Activated T-cell treated with anti-CD3 and anti-CD28 coated beads for 4 hours (primary cell): Measurements from ENCODE around the gene CRABP1.

ENCODE experiments used
- DNase-seq: peaks from one replicate; pipeline ENCODE4 v3.0.0-alpha.2; 2020

CRABP1 gene

GRCh38 chr15:78384651-78385050 is 44.5 kb downstream of the CRABP1 start:
- DNase-seq, result no peak

GRCh38 chr15:78387246-78388037 is 47.3 kb downstream of the CRABP1 start:
- DNase-seq, result no peak

DNA sequence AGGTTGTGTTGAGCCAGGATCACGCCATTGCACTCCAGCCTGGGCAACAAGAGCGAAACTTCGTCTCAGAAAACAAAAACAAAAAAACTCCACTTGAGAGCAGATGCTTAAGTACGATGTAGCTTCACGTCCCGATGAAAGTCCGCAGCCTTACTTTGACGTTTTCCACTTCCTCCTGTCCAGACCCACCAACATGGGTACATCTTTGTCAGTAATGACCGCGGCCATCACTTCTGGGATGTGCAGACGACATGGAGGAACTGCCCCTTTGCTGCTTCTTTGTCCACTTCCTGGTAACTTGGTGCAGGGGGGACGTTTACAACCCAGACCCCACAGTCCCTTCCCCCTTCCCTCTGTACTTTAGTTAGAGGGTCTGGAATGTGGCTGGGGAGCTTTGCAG is 48.7 kb downstream of the CRABP1 start:
- no peak for DNase-seq

- no peak for DNase-seq
These were observed 49.2 kb downstream of the CRABP1 start for GRCh38 chr15:78389322-78389721.

GRCh38 chr15:78389738-78390137 is 49.6 kb downstream of the CRABP1 start:
- no peak for DNase-seq

GRCh38 chr15:78390242-78390641 is 50.1 kb downstream of the CRABP1 start:
- no peak for DNase-seq

DNA sequence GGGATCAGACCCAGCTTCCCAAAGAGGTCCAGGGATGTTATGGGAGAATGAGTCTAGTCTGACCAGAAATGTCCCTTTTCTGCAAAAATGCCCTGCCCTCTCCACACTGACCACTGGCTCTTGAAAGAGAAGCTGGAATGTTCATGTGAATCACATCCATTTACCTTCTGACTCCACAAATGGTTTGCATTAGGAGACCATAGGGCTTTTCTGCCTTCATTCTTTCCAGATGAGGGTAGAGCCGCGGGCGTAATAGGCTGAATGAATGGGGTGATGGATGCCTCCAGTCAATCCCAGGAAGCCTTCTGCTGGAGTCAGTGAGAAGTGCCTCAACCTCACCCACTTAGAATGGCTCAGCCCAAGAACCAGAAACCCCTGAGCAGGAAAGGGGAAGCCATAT is 50.7 kb downstream of the CRABP1 start:
- no peak for DNase-seq

DNA sequence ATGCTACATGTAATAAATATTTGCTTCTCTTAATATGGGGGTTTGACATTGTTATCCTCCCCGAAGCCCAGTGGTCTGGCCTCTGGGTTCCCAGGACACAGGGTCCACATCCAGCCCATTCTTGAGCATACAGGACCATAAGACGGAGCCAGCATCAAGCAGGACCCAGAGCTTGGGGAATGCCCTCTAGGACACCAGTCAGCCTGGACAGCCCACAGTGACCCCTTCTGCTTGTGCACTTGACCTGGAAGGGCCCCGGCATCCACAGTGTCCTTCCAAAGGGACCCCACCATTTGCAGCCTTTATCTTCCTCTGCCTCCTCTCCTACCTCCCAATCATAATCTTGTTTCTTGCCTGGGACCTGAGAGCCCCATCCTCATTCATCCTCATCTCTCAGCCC is 51.6 kb downstream of the CRABP1 start:
- DNase-seq, result no peak

GRCh38 chr15:78392430-78392829 is 52.3 kb downstream of the CRABP1 start:
- no peak for DNase-seq

DNA sequence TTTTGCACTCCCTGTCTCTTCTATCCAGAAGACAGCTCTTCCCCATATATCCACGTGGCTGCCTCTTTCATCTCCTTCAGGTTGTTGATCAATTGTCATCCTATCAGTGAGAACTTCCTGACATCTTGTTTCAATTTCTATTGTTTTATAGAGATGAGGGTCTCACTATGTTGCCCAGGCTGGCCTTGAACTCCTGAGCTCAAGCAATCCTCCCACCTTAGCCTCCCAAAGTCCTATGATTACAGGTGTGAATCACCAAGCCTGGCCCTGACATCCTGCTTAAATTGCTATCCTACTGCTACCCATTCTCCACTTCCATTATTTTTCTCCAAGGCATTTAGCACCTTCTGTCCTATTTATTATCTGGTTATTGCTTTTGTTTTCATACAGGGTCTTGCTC is 53.0 kb downstream of the CRABP1 start:
- no peak for DNase-seq

- DNase-seq, result no peak
These were observed 53.9 kb downstream of the CRABP1 start for GRCh38 chr15:78394026-78394425.

DNA sequence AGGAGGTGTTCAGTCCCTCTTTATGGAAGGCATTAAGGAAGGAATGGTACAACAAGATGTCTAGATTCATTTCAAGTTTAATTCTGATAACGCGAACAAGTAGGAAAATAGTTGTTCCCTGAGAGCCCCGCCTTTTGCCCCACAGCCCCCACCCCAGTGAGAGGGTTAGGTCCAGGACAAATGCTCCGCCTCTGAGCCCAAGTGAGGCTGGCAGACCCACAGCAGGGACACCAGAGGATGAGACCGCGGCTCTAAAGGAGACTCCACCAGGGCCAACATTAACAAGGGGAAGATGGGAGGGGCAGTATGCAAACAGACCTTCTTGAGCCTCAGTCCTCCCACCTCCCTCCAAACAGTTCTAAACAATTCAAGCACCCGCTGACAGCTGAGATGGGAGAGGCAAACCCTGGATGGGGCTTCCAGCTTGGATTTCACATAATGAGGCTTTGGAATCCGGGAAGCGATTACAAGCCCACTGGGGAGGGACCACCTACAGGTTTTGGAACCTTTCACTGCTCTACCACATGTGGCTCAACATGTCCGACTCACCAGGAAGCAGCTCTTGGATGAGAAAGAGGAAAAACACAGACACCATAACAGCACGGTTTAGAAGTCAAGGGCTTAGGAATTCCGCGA is 54.9 kb downstream of the CRABP1 start:
- DNase-seq, result no peak

DNA sequence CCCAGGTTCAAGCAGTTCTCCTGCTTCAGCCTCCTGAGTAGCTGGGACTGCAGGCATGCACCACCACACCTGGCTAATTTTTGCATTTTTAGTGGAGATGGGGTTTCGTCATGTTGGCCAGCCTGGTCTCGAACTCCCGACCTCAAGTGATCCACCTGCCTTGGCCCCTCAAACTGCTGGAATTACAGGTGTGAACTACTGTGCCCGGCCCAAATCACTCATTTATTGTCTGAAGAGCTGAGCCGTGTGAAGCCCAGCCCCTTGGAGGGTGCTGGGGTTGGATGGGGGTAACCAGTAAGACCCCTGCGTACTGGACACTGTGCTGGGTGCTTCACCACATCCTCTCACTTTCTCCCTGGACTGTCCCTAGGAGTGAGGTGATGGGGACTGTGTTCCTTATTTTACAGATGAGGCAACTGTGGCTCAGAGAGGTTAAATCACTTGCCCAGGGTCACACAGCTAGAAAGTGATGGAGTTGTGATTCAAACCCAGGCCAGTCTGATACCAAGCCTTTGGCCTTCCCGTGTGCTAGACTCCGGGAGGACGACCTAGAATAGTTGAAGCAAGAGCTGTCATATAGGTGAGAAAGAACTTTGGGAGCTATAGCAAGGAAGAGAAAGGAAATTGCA is 56.1 kb downstream of the CRABP1 start:
- DNase-seq, result no peak

- DNase-seq, result no peak
These were observed 56.8 kb downstream of the CRABP1 start for GRCh38 chr15:78396976-78397375.

DNA sequence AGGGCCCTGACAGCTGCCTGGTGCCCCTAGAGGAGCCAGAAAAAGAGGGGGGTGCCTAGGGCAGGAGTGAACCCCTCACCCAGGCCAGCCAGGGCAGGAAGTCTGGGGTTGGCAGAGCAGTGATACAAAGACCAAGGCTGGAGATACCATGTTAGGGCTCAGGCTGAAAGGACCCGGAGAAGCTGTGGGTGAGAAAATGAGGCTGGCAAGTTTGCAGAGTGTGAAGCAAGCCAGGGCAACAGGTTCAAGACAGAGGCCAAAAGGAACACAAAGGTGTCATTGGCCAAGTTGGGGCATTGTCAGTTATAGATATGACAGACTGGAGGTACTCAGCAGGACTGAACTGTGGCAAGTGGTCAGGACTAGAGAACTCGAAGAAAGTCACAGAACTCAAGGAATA is 57.2 kb downstream of the CRABP1 start:
- DNase-seq, result no peak
